ENCODE data around the gene SRSF12. TPM values are rescaled to one million over a fixed set of nuclear protein-coding genes. Genes with fewer than 3 reads are reported as not detected.

SRSF12 gene
- total and polyA plus RNA-seq, 9 of the 15 experiments (the other 6 are each of a cell fraction or from before 2014, with no cell fraction given), result not detected

DNA sequence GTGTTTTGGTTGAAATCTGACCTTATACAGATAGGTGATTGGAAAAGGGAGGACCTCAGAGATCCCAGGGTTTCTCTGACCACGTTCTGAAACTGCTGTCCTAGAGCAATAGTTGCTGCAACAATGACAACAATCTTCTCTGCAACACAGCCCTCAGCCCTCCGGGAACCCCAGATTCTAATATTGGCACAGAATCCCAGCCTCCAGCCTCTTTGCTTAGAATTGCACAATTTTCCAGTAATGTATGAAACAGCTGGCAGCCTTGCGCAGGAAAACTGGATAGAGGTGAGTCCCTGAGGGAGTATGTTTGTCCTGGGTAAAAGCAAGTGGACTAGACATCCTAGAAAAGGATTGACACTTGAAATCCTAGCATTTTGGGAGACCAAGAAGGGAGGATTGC, 67.7 kb downstream of the SRSF12 start:
- ATAC-seq, result no peak
- Histone ChIP-seq H3K4me2 (ENCODE audit: insufficient read depth, low read length) (no peak overlapping the region), H2AFZ (ENCODE audit: low read depth, low read length) (no peak overlapping the region), H3K27me3 (ENCODE audit: control insufficient read depth in 2 of 2, insufficient read depth in 2 of 2, low read length in 2 of 2) (no peaks in the 10 kb centered on the region), H3K9ac (ENCODE audit: insufficient read depth in 1 of 2, low read depth in 2 of 2, low read length in 2 of 2) (no peak overlapping the region), H3K4me1 (replicated peaks in 1 of 2; ENCODE audit: control insufficient read depth in 2 of 2, insufficient read depth in 2 of 2, low read length in 2 of 2) (no peaks in the 10 kb centered on the region; a peak in 1 of 5 replicates), H3K9me3 (replicated peaks; ENCODE audit: control insufficient read depth, insufficient read depth, low read depth, low read length) (no peaks in the 10 kb centered on the region), H3K36me3 (ENCODE audit: control insufficient read depth, insufficient read depth, low read length) (no peaks in the 10 kb centered on the region), H3K4me3 (no peak overlapping the region), H4K20me1 (replicated peaks; ENCODE audit: control insufficient read depth, insufficient read depth, low read length) (no peaks in the 10 kb centered on the region), H3K9me1 (ENCODE audit: control insufficient read depth, insufficient read depth, low read length) (no peaks in the 10 kb centered on the region), H3K27ac (ENCODE audit: extremely low read depth, low read depth, low read length) (no peak overlapping the region), H3K79me2 (ENCODE audit: control insufficient read depth, insufficient read depth, low read length) (no peaks in the 10 kb centered on the region)
- FAIRE-seq, result no peak
- intact Hi-C loops (cut with micrococcal nuclease), result no loop called here
- POLR2A ChIA-PET, result interaction anchor here (1.4 kb wide), 1 partner anchor 14 kb away, joined by 4 read pairs; no protein-coding TSS in a partner anchor
- DNase-seq (ENCODE audit: extremely low read depth in 1 of 4, low spot score in 3 of 4), result no peak
- 19% methylated on average over 3 of the region's 3 CpGs for WGBS (ENCODE audit: insufficient coverage, low coverage, missing lambda C conversion rate)
- CTCF ChIA-PET (ENCODE audit: low intra/inter-chr PET ratio), result no interaction called here
- no TSS peak for BruUV-seq (replicated peaks)
- in situ Hi-C loops (cut with MboI), result no loop called here
- TF ChIP-seq CEBPB (tag; IDR thresholded peaks at IDR 0.05) (peak; percentile 30; the same call in 1 of the 2 replicates), ZNF407 (IDR thresholded peaks at IDR 0.05; ENCODE audit: low read depth) (no peak), RFX7 (CRISPR knock-in tag; IDR thresholded peaks at IDR 0.05) (no peak), ZNF586 (CRISPR knock-in tag; conservative IDR thresholded peaks at IDR 0.05) (no peak), CBFA2T3 (IDR thresholded peaks at IDR 0.05) (no peak), CEBPG (CRISPR knock-in tag; IDR thresholded peaks at IDR 0.05) (no peak), CEBPG (tag; conservative IDR thresholded peaks at IDR 0.05 in 1 of 2, IDR thresholded peaks at IDR 0.05 in 1 of 2) (peak in 1 of 2 experiments; percentile 32; a peak in 1 of 4 replicates), RBM14 (IDR thresholded peaks at IDR 0.05; ENCODE audit: borderline replicate concordance, insufficient read depth, low read depth, low read length) (no peak), TEAD2 (tag; IDR thresholded peaks at IDR 0.05) (no peak), POLR2H (tag; IDR thresholded peaks at IDR 0.05; ENCODE audit: low read depth) (no peak), HNRNPK (IDR thresholded peaks at IDR 0.05; ENCODE audit: low read depth, low read length, poor library complexity, severe bottlenecking) (no peak)
- TF ChIP-seq, protein P1, sequence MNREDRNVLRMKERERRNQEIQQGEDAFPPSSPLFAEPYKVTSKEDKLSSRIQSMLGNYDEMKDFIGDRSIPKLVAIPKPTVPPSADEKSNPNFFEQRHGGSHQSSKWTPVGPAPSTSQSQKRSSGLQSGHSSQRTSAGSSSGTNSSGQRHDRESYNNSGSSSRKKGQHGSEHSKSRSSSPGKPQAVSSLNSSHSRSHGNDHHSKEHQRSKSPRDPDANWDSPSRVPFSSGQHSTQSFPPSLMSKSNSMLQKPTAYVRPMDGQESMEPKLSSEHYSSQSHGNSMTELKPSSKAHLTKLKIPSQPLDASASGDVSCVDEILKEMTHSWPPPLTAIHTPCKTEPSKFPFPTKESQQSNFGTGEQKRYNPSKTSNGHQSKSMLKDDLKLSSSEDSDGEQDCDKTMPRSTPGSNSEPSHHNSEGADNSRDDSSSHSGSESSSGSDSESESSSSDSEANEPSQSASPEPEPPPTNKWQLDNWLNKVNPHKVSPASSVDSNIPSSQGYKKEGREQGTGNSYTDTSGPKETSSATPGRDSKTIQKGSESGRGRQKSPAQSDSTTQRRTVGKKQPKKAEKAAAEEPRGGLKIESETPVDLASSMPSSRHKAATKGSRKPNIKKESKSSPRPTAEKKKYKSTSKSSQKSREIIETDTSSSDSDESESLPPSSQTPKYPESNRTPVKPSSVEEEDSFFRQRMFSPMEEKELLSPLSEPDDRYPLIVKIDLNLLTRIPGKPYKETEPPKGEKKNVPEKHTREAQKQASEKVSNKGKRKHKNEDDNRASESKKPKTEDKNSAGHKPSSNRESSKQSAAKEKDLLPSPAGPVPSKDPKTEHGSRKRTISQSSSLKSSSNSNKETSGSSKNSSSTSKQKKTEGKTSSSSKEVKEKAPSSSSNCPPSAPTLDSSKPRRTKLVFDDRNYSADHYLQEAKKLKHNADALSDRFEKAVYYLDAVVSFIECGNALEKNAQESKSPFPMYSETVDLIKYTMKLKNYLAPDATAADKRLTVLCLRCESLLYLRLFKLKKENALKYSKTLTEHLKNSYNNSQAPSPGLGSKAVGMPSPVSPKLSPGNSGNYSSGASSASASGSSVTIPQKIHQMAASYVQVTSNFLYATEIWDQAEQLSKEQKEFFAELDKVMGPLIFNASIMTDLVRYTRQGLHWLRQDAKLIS (CRISPR knock-in tag; IDR thresholded peaks at IDR 0.05), result no peak

Measured in K562 (cell line).